ENCODE measurements around the gene PLXDC2. TPM values are rescaled to one million over a fixed set of nuclear protein-coding genes. Genes with fewer than 3 reads are reported as not detected.

PLXDC2 gene
- total RNA-seq, 2 donors from 2014 or later: not detected

- no peak overlapping the region for H3K4me3 Mint-ChIP-seq
- no peaks in the 10 kb centered on the region for H3K27me3 Mint-ChIP-seq
- peaks cover 9% of the 10 kb centered on the region for H3K9me3 Mint-ChIP-seq
- H3K27ac Mint-ChIP-seq: no peak overlapping the region
- H3K4me1 Mint-ChIP-seq: no peaks in the 10 kb centered on the region
- no peaks in the 10 kb centered on the region for H3K36me3 Mint-ChIP-seq (ENCODE audit: low read depth)
- ATAC-seq (replicated peaks): no peak
Observed at GRCh38 chr10:19922236-19922963, 106.2 kb downstream of the PLXDC2 start.

GRCh38 chr10:19925064-19925463, 108.8 kb downstream of the PLXDC2 start:
- H3K36me3 Mint-ChIP-seq (ENCODE audit: low read depth): no peaks in the 10 kb centered on the region
- H3K27ac Mint-ChIP-seq: no peak overlapping the region
- H3K4me3 Mint-ChIP-seq: no peak overlapping the region
- no peaks in the 10 kb centered on the region for H3K27me3 Mint-ChIP-seq
- ATAC-seq (replicated peaks): no peak
- H3K4me1 Mint-ChIP-seq: no peaks in the 10 kb centered on the region
- peaks cover 9% of the 10 kb centered on the region for H3K9me3 Mint-ChIP-seq

GRCh38 chr10:19928936-19929335, 112.7 kb downstream of the PLXDC2 start:
- H3K9me3 Mint-ChIP-seq: peaks cover 12% of the 10 kb centered on the region
- no peak overlapping the region for H3K4me3 Mint-ChIP-seq
- H3K27me3 Mint-ChIP-seq: no peaks in the 10 kb centered on the region
- H3K27ac Mint-ChIP-seq: no peak overlapping the region
- no peaks in the 10 kb centered on the region for H3K4me1 Mint-ChIP-seq
- no peaks in the 10 kb centered on the region for H3K36me3 Mint-ChIP-seq (ENCODE audit: low read depth)
- no peak for ATAC-seq (replicated peaks)

GRCh38 chr10:19929506-19930140, 113.4 kb downstream of the PLXDC2 start:
- Mint-ChIP-seq H3K27me3 (no peaks in the 10 kb centered on the region), H3K4me3 (no peak overlapping the region), H3K9me3 (peaks cover 8% of the 10 kb centered on the region), H3K4me1 (no peaks in the 10 kb centered on the region), H3K27ac (no peak overlapping the region), H3K36me3 (ENCODE audit: low read depth) (no peaks in the 10 kb centered on the region)
- ATAC-seq (replicated peaks): no peak

GRCh38 chr10:19930936-19931893, 115.0 kb downstream of the PLXDC2 start:
- Mint-ChIP-seq H3K4me1 (no peaks in the 10 kb centered on the region), H3K27me3 (no peaks in the 10 kb centered on the region), H3K4me3 (no peak overlapping the region), H3K9me3 (peaks cover 12% of the 10 kb centered on the region), H3K27ac (no peak overlapping the region), H3K36me3 (ENCODE audit: low read depth) (no peaks in the 10 kb centered on the region)
- no peak for ATAC-seq (replicated peaks)

GRCh38 chr10:19931894-19932590, 115.8 kb downstream of the PLXDC2 start:
- Mint-ChIP-seq H3K27me3 (no peaks in the 10 kb centered on the region), H3K9me3 (peaks cover 11% of the 10 kb centered on the region), H3K4me3 (no peak overlapping the region), H3K27ac (no peak overlapping the region), H3K4me1 (no peaks in the 10 kb centered on the region), H3K36me3 (ENCODE audit: low read depth) (no peaks in the 10 kb centered on the region)
- ATAC-seq (replicated peaks): no peak

GRCh38 chr10:19932806-19933371, 116.7 kb downstream of the PLXDC2 start:
- no peaks in the 10 kb centered on the region for H3K4me1 Mint-ChIP-seq
- peaks cover 14% of the 10 kb centered on the region for H3K9me3 Mint-ChIP-seq
- no peaks in the 10 kb centered on the region for H3K36me3 Mint-ChIP-seq (ENCODE audit: low read depth)
- no peak for ATAC-seq (replicated peaks)
- no peak overlapping the region for H3K4me3 Mint-ChIP-seq
- no peaks in the 10 kb centered on the region for H3K27me3 Mint-ChIP-seq
- no peak overlapping the region for H3K27ac Mint-ChIP-seq

GRCh38 chr10:19933772-19934171, 117.5 kb downstream of the PLXDC2 start:
- H3K9me3 Mint-ChIP-seq: peaks cover 17% of the 10 kb centered on the region
- H3K4me3 Mint-ChIP-seq: no peak overlapping the region
- no peak overlapping the region for H3K27ac Mint-ChIP-seq
- no peaks in the 10 kb centered on the region for H3K36me3 Mint-ChIP-seq (ENCODE audit: low read depth)
- no peaks in the 10 kb centered on the region for H3K4me1 Mint-ChIP-seq
- ATAC-seq (replicated peaks): no peak
- H3K27me3 Mint-ChIP-seq: no peaks in the 10 kb centered on the region

GRCh38 chr10:19935176-19935575, 118.9 kb downstream of the PLXDC2 start:
- no peaks in the 10 kb centered on the region for H3K36me3 Mint-ChIP-seq (ENCODE audit: low read depth)
- H3K4me3 Mint-ChIP-seq: no peak overlapping the region
- no peaks in the 10 kb centered on the region for H3K27me3 Mint-ChIP-seq
- ATAC-seq (replicated peaks): no peak
- H3K4me1 Mint-ChIP-seq: no peaks in the 10 kb centered on the region
- peaks cover 17% of the 10 kb centered on the region for H3K9me3 Mint-ChIP-seq
- H3K27ac Mint-ChIP-seq: no peak overlapping the region

GRCh38 chr10:19936289-19936688, 120.1 kb downstream of the PLXDC2 start:
- Mint-ChIP-seq H3K36me3 (ENCODE audit: low read depth) (no peaks in the 10 kb centered on the region), H3K27ac (no peak overlapping the region)
- no peak for ATAC-seq (replicated peaks)

GRCh38 chr10:19937989-19938388, 121.8 kb downstream of the PLXDC2 start:
- no peak overlapping the region for H3K27ac Mint-ChIP-seq
- no peak for ATAC-seq (replicated peaks)
- H3K4me3 Mint-ChIP-seq: no peak overlapping the region
- no peaks in the 10 kb centered on the region for H3K4me1 Mint-ChIP-seq
- peaks cover 13% of the 10 kb centered on the region for H3K9me3 Mint-ChIP-seq
- H3K27me3 Mint-ChIP-seq: no peaks in the 10 kb centered on the region
- H3K36me3 Mint-ChIP-seq (ENCODE audit: low read depth): no peaks in the 10 kb centered on the region

More at GRCh38 chr10:19936289-19936688, 120.1 kb downstream of the PLXDC2 start:
- H3K27me3 Mint-ChIP-seq: no peaks in the 10 kb centered on the region
- no peaks in the 10 kb centered on the region for H3K4me1 Mint-ChIP-seq
- H3K9me3 Mint-ChIP-seq: peaks cover 17% of the 10 kb centered on the region
- no peak overlapping the region for H3K4me3 Mint-ChIP-seq

- H3K9me3 Mint-ChIP-seq: peaks cover 10% of the 10 kb centered on the region
- ATAC-seq (replicated peaks): no peak
- H3K36me3 Mint-ChIP-seq (ENCODE audit: low read depth): no peaks in the 10 kb centered on the region
- H3K4me1 Mint-ChIP-seq: no peaks in the 10 kb centered on the region
- H3K4me3 Mint-ChIP-seq: no peak overlapping the region
- H3K27me3 Mint-ChIP-seq: no peaks in the 10 kb centered on the region
- no peak overlapping the region for H3K27ac Mint-ChIP-seq
Observed at GRCh38 chr10:19941206-19941880, 125.1 kb downstream of the PLXDC2 start.

- Mint-ChIP-seq H3K27ac (no peak overlapping the region), H3K4me3 (no peak overlapping the region), H3K9me3 (peaks cover 5% of the 10 kb centered on the region), H3K36me3 (ENCODE audit: low read depth) (no peaks in the 10 kb centered on the region), H3K27me3 (no peaks in the 10 kb centered on the region), H3K4me1 (no peaks in the 10 kb centered on the region)
- no peak for ATAC-seq (replicated peaks)
Observed at GRCh38 chr10:19944911-19945663, 128.9 kb downstream of the PLXDC2 start.
